Lower lobe of right lung (tissue), 2 donors: Measurements from ENCODE around the gene COG3. TPM values are rescaled to one million over a fixed set of nuclear protein-coding genes. Genes with fewer than 3 reads are reported as not detected.

Source experiments
- ATAC-seq, 2 donors: fragments of 200-7000 bp; cut with Tn5 transposase; one replicate each; pipeline ENCODE4 v1.9.1; 2020 to 2022; ENCODE audit warnings: mild to moderate bottlenecking in 2 of 2, moderate library complexity in 2 of 2
- DNase-seq: peaks from one replicate; pipeline ENCODE4 v3.0.0-alpha.2; 2020
- H3K27ac ChIP-seq: fragments of 200-600 bp; one replicate; pipeline ENCODE4 v1.8.0; 2022
- H3K27me3 ChIP-seq: fragments of 200-600 bp; one replicate; pipeline ENCODE4 v1.8.0; 2022; ENCODE audit warnings: low read depth
- H3K36me3 ChIP-seq: fragments of 200-600 bp; one replicate; pipeline ENCODE4 v1.8.0; 2022; ENCODE audit warnings: mild to moderate bottlenecking
- H3K4me1 ChIP-seq: fragments of 200-600 bp; one replicate; pipeline ENCODE4 v1.8.0; 2022
- H3K4me3 ChIP-seq: fragments of 200-600 bp; one replicate; pipeline ENCODE4 v1.8.0; 2022; ENCODE audit warnings: mild to moderate bottlenecking
- H3K9me3 ChIP-seq: fragments of 200-600 bp; one replicate; pipeline ENCODE4 v1.8.0; 2022
- CTCF ChIP-seq: fragments of 200-600 bp; IDR thresholded peaks from one replicate; pipeline ENCODE4 v1.8.0; 2022; ENCODE audit warnings: antibody characterized with exemption, mild to moderate bottlenecking
- intact Hi-C: fragments of 100-400 bp; cut with DNase I; formaldehyde crosslinking; loops from one replicate; pipeline ENCODE4 v1.11.0; 2022
- total RNA-seq: library from RNA; stranded (reverse); fragmentation: NEBNext Ultra II Directional; extraction: Animal tissue kit (Norgen Biotek cat#: 25700); gene quantifications from one replicate; pipeline ENCODE4 v1.2.1, GENCODE V29; 2021
- donor health status: DM: no; HTN: yes; CAD: no; lungs with severe emphysema.

COG3 gene
- total RNA-seq, 1 donor from 2014 or later: 21.9 TPM

GRCh38 chr13:45582408-45583076, 117.8 kb downstream of the COG3 start:
- intact Hi-C loops: no loop called here
- no peak for ATAC-seq
- Histone ChIP-seq H3K4me1 (no peaks in the 10 kb centered on the region), H3K27me3 (no peaks in the 10 kb centered on the region), H3K9me3 (no peaks in the 10 kb centered on the region), H3K27ac (no peak overlapping the region), H3K36me3 (no peaks in the 10 kb centered on the region), H3K4me3 (no peak overlapping the region)
- no peak for DNase-seq
- TF ChIP-seq CTCF: no peak

GRCh38 chr13:45584816-45585215, 120.1 kb downstream of the COG3 start:
- DNase-seq (no peak), ATAC-seq (no peak)
- no peaks in the 10 kb centered on the region for H3K27me3 ChIP-seq
- H3K27ac ChIP-seq: no peak overlapping the region
- no peak overlapping the region for H3K4me3 ChIP-seq
- intact Hi-C loops: no loop called here
- no peaks in the 10 kb centered on the region for H3K36me3 ChIP-seq
- no peaks in the 10 kb centered on the region for H3K9me3 ChIP-seq
- no peak for TF ChIP-seq CTCF
- no peaks in the 10 kb centered on the region for H3K4me1 ChIP-seq

Other genes with a start within 250 kb of the COG3 start
- 5,010 TPM for gene TPT1, start 123.8 kb upstream of the COG3 start, total RNA-seq
- gene SLC25A30, start 46.6 kb upstream of the COG3 start, total RNA-seq: 26.6 TPM
- not detected for gene ERICH6B, start 150.8 kb downstream of the COG3 start, total RNA-seq
- not detected for gene CBY2, start 237.4 kb downstream of the COG3 start, total RNA-seq